GM19397 (cell line): ENCODE measurements around the gene NCOA4.
"Not testable (repeated sequence)": the region's sequence is repeated elsewhere in the genome, so short reads cannot be mapped to it uniquely, and the experiment has no call there.

Experiments used
- ATAC-seq: cut with Tn5 transposase; IDR thresholded peaks from one replicate; pipeline ENCODE4 v1.9.1; 2021; ENCODE audit warnings: mild to moderate bottlenecking, moderate library complexity; ENCODE audit not compliant: unreplicated experiment

The NCOA4 gene

DNA sequence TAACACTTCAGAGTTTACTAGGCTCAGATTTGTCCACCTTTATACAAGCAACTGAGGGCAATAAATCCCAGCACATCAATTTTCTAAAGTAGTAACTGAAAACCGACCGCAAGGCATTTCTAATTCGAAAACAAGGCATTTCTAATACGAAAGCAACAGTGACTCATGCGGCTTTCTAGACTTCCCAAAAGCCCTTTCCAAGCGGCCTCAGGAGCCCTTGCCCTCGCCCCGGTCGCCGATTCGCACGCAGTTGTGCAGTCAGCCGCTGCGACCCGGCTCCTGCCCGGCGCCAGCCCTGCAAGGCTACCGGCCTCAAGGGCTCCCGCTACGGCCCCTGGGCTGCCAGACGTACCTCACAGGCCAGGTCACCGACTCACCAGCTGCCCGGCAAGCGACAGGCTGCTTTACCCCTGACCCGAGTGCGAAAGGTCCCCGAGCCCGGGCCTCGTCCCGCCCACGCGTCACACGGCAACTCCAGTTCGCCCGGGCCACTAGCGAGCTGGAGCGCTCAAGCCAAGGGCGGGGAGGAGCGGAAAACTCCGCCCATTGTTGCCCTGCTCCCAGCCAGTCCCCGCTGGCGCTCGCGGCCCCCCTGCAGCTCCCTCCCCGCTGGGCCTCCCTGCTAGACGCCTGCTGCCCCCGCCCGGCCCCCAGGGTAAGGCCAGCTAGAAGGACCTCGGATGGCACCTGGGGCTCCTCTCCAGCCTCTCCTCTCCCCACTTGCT, 7.3 kb downstream of the NCOA4 start:
- ATAC-seq: peak; percentile 88

DNA sequence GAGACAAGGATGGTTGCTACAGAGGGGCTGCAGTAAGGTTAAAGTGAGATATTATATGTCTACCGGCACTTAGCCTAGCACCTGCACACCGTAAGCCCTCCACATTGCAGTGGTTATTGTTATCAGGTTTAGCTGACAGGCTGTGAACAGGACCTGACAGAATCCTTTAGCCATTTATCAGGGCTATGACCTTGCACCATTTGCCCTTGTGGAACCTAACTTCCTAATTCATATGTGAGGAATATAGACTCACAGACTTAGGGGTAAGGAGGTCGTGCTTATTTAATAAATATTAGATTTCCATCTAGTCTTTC, 10.1 kb downstream of the NCOA4 start:
- no peak for ATAC-seq

DNA sequence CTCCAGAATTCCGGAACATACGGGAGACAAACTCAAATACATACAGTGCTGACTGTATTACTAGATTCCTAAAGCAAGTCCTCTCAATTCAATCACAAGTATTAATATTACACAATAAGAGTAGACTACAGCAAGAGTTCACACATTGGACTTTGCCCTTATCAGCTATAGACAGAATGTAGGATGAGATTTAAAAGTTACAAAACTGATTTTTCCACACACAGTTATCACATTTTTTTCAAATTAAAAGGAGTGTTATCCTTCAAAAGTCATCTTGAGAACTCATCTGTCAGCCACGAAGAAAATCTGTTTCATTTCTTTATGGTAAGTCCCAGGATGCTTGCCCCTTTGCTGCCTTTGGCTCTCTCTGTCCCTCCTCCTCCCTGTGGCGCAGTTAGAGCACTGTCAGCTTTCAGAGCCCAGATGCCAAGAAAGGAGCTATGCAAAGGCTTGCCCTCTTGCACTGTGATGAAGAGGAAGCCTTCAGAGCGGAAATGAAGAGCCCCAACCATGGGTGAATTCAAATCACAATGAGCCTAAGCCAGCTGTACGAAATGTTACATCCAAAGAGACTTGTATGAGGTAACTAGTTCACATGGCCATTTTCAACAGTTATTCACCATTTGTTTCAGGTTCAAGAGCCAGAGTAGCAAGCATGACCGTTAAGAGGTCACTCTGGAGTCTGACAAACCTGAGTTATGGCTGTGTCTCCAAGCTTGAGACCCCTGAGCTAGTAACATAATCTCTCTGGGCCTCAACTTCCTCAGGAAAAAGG, 10.7 kb downstream of the NCOA4 start:
- peak; percentile 36 for ATAC-seq

DNA sequence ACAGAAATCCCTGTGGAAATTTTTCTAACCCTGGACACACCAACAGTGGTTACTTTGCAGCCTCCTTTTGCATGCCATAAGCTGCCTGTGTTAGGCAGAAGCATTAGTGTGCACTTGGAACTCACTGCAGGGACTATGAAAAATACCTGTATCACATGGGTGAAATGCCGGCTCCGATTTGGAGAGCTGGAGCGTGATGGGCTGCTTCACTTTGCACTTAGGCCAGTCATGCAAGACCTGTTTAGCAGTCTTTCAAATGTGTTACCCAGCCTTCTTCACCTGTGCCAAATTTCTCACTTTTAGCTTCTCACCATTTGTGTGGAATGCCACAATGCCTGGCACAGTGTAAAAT, 11.3 kb downstream of the NCOA4 start:
- ATAC-seq: no peak

- no peak for ATAC-seq
These were observed 11.8 kb downstream of the NCOA4 start for GRCh38 chr10:46018453-46019176.

DNA sequence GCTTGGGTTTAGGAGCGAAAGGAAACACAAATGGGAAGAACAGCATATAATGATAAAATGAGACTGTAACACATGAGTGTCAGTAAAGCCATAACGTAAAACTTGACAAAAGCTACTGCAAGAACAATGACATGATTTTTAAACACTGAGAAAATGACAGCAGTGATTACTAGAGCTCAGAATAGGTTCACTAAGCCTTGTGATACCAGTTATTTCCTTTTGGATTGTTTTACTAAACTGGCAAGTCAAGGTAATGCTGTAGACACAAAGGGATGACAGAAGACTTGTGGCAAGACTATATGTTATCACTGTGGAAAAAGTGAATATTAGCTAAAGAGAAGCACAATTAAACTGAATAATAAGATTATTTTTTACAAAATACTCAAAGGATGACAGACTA, 12.7 kb downstream of the NCOA4 start:
- ATAC-seq: no peak

DNA sequence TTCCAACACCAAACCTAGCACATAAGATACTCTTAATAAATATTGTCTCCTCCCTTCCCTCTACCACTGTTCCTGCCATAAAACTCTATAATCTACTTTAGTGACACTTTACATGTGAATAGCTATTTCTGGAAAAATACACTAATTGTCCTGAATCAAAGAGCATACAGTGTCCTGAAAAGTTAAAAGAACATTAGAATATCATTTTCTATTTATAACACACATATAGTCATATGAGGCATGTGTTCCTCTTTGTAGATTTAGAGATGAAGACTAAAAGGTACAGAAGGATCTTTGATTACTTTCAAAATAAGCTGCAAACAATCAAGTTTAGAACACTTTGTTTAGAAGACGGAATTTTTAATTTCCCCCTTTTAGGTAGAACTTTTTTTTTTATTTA, 13.6 kb downstream of the NCOA4 start:
- ATAC-seq: no peak

GRCh38 chr10:46016190-46016589, 14.2 kb downstream of the NCOA4 start:
- ATAC-seq: no peak

- no peak for ATAC-seq
These were observed 15.6 kb downstream of the NCOA4 start for GRCh38 chr10:46014683-46015405.

DNA sequence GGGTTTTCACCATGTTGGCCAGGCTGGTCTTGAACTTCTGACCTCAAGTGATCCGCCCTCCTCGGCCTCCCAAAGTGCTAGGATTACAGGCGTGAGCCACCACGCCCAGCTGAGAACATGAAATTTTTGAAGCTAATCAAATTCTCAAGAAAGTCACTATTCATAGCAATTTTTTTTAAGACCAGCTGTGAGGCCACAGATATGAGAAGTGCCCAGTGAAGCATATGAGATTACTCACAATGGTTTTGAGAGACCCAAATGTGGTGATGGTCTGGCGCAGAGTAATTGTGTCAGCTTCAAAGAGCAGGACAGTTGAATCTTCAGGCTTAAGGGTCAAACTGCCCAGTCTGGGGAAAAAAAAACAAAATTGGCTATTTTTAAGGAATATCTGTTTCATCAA, 16.2 kb downstream of the NCOA4 start:
- ATAC-seq: no peak

DNA sequence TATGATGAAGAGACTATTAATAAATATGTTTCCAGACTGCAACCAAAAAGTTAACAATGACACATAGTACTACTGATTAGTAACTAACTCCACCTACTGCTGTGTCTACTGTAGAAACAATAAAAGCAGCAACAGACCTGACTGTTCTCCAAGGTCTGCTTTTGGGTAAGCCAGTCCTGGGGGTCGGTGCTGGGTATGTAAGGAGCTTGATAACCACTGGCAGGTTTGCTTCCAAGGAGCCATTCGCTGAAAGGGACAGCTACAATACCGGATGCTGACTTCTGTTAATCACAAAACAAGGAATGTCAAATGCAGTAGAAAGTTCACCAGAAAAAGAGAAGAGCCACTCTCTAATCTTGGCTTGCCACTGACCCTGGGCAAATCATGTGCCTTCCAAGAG, 17.7 kb downstream of the NCOA4 start:
- no peak for ATAC-seq

DNA sequence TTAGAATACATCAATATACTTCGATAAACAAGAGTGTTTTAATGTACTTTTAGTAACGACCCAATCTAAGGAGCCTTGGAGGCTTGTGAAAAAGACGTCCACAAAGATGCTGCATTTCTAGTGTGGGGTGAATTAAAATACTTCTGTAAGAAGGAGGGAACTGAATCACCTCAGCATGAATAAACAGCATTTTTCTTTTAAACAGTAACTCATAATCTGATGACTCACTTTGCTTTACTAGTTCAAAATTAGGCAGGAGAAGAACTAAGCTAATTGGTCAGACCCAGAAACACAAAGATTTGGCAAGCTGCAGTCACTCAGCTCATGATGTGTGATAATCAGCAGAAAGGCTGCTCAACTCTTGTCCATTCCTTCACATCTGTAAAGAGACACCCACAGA, 24.2 kb downstream of the NCOA4 start:
- ATAC-seq: no peak

DNA sequence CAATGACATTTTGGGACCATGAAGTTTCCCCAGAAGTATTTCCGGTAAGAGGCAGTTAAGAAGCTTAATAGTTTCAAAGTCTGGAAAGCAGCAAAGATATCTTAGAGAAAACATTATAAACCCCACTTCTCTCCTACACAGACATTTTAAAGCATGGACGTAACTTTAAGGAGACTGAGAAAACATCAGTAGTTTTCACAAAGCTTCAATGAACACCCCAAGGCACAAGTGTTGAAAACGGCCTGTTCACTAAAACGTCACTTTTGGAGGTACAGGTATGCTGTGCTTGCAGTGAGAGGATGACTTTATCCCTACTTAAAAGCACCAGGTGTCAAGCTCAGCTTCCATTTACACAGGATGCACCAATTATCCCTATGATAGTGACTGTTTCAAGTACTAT, 25.0 kb downstream of the NCOA4 start:
- ATAC-seq: no peak

DNA sequence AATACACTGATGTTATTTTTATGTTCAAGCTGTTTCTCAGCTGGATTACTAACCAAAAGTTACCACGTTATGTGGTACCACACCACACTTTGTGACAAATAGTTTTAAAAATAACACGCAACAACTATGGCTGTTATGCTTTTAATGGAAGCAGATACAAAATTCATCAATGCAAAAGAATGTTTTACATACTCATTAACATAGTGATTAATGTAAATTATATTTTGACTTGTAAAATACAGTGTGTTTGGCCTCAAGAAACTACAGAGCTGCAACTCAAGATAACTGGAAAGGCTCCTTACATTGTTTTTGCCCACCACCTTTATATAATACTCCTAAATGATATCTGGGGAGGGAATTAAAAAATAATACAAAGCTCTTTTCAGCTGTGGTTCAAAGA, 25.5 kb downstream of the NCOA4 start:
- ATAC-seq: no peak

DNA sequence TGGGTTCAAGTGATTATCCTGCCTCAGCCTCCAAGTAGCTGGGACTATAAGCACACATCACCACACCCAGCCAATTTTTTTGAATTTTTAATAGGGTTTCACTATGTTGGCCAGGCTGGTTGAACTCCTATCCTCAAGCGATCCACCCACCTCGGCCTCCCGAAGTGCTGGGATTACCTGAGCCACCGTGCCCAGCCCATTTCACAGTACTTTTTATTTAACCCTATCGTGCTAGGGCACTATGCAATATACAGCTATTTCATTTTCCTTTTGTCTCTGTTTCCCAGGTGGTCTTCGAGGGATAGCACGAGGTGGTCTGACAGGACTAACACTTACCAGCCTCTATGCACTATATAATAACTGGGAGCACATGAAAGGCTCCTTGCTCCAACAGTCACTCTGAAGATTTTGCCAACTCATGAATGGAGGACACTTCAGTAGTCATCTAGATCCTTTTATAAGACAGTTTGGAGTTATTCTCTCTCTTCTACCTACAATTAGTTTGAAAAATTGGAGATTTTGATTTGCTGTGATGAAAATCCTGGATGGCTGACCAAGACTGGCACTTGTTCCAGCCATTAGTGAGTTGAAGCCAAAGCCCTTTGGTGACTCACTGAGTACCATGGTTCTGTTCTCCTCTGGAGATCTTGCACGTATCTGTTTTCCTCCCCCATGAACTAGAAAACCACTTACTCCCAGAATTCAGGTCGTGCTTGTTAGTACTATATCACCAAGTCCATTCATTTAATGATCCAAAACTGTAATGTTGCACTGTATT, 27.3 kb downstream of the NCOA4 start:
- no peak for ATAC-seq

DNA sequence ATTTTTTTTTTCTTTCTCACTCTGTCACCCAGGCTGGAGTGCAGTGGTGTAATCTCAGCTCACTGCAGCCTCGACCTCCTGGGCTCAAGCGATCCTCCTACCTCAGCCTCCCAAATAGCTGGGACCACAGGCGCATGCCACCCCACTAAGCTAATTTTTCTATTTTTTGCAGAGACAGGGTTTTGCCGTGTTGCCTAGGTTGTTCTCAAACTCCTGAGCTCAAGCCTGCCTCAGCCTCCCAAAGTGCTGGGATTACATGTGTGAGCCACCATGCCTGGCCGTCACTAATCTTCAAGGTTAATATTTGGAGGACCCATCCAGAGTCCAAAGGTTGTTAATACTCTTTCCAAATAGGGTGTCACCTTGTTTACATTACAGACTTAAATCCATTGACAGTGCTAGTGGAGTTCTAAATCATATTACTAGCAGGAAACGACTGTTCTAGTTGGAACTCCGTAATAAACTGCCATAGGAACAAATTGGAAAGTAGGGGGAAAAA, 28.2 kb downstream of the NCOA4 start:
- ATAC-seq: not testable (repeated sequence)

DNA sequence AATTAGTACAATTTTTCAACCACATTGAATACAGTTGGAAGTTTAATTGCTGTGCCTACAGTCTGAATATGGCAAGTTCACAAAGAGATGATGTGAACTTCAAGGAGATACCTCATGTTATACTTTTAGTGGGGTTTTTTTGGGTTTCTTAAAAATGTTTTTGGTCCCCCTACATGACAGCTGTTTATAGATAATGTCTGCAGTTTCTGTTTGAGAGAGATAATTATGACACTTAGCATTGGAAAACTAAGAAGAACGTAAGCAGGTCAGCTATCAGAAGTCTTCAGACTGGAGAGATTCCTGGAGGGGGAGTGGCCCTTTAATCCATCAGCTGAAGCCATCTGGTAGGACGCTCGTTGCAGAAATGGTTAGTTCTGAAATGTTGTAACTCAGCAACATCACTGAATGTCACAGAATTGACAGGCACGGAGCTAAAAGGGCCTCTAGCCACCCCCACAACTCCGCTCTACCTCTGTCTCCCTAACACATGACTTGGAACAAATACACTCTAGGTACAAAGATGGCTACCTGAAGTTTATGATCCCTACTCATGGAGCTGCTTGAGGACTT, 29.2 kb downstream of the NCOA4 start:
- no peak for ATAC-seq

DNA sequence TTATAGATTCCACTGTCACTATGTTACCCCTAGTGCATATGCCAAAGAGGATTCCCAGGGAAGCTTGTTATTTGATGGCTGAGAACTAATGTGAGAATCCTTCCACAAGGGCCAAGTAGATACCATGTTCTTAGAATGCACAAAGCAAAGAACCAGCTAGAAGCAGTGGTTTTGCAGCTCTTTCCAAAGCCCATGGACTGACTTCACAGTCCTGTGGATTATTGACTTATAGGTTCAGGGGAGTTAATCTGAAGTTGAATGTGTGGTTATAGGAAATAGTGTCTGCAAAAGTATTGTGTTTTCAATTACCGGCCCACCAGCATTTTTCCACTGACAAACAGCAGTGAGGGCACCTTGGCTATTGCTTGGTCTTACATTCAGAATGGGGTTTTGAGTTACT, 29.9 kb downstream of the NCOA4 start:
- no peak for ATAC-seq

GRCh38 chr10:45999955-46000354, 30.5 kb downstream of the NCOA4 start:
- not testable (repeated sequence) for ATAC-seq
